CD4-positive, alpha-beta T cell (primary cell): ENCODE measurements around the gene SPATA24. TPM values are rescaled to one million over a fixed set of nuclear protein-coding genes. Genes with fewer than 3 reads are reported as not detected.

ENCODE experiments used
- ATAC-seq: fragments of 200-7000 bp; cut with Tn5 transposase; one replicate; pipeline ENCODE4 v1.10.0; 2022; ENCODE audit warnings: mild to moderate bottlenecking; ENCODE audit not compliant: poor library complexity
- CTCF ChIA-PET: fragments of 350-600 bp; sonication (Branson Sonifier 250); formaldehyde crosslinking; loops from one replicate; lab custom pipeline; 2021; ENCODE audit warnings: antibody characterized with exemption, inconsistent platforms; lab: Charles Lee
- POLR2A ChIA-PET: fragments of 350-600 bp; sonication (Branson Sonifier 250); formaldehyde crosslinking; loops from one replicate; lab custom pipeline; 2021; ENCODE audit warnings: antibody characterized with exemption, inconsistent platforms; lab: Charles Lee
- DNase-seq, 14 experiments: peaks; one replicate each; pipeline ENCODE4 v3.0.0-alpha.2; 2013 to 2020; ENCODE audit warnings: mixed read lengths in 2 of 14
- H3K27ac ChIP-seq, 2 donors: one replicate each; pipeline versions ENCODE4 v1.5.1 to v1.7.0; 2013; ENCODE audit warnings: low read length in 2 of 2, low read depth in 1 of 2, mild to moderate bottlenecking in 1 of 2
- H3K27me3 ChIP-seq, 2 experiments: 1 replicate in 1 of 2; 2 replicates in 1 of 2; pipeline versions ENCODE4 v1.6.1 to v1.7.0; 2013; ENCODE audit warnings: low read length in 2 of 2, control low read depth in 1 of 2, mild to moderate bottlenecking in 1 of 2, moderate library complexity in 1 of 2; ENCODE audit not compliant: insufficient read depth in 2 of 2, control insufficient read depth in 1 of 2
- H3K36me3 ChIP-seq: one replicate; pipeline ENCODE4 v1.6.1; 2013; ENCODE audit warnings: low read length, control low read depth; ENCODE audit not compliant: insufficient read depth
- H3K4me1 ChIP-seq: one replicate; pipeline ENCODE4 v1.6.1; 2013; ENCODE audit warnings: low read length, control low read depth; ENCODE audit not compliant: insufficient read depth
- H3K4me3 ChIP-seq: one replicate; pipeline ENCODE4 v1.5.1; 2013; ENCODE audit warnings: mild to moderate bottlenecking, low read length, moderate library complexity
- H3K9me3 ChIP-seq, 2 experiments: 1 replicate in 1 of 2; 2 replicates in 1 of 2; pipeline versions ENCODE4 v1.6.1 to v1.7.0; 2013; ENCODE audit warnings: low read length in 2 of 2, mild to moderate bottlenecking in 2 of 2, control low read depth in 1 of 2, moderate library complexity in 1 of 2; ENCODE audit not compliant: control insufficient read depth in 1 of 2, insufficient read depth in 1 of 2
- H3K27ac Mint-ChIP-seq: one replicate; pipeline ENCODE4 v1.8.0; 2020; ENCODE audit warnings: mixed read lengths
- H3K27me3 Mint-ChIP-seq: one replicate; pipeline ENCODE4 v1.8.0; 2021; ENCODE audit warnings: mixed read lengths
- H3K36me3 Mint-ChIP-seq: one replicate; pipeline ENCODE4 v1.8.0; 2021; ENCODE audit warnings: low read depth, mixed read lengths
- H3K4me1 Mint-ChIP-seq: one replicate; pipeline ENCODE4 v1.8.0; 2021; ENCODE audit warnings: low read depth, mixed read lengths
- H3K4me3 Mint-ChIP-seq: one replicate; pipeline ENCODE4 v1.8.0; 2020; ENCODE audit warnings: mild to moderate bottlenecking, mixed read lengths
- H3K9me3 Mint-ChIP-seq: one replicate; pipeline ENCODE4 v1.8.0; 2020; ENCODE audit warnings: mixed read lengths
- intact Hi-C, 2 experiments: fragments of 100-400 bp; cut with DNase I in 1 of 2; cut with micrococcal nuclease in 1 of 2; formaldehyde crosslinking; loops; one replicate each; pipeline versions ENCODE4 v1.15.1 to v1.9.0; 2023 to 2025; cut with DNase I, micrococcal nuclease
- total RNA-seq, 174 experiments: library from RNA in 2 of 174; stranded (reverse) in 2 of 174; gene quantifications; one replicate each; pipeline ENCODE4 v1.2.3 and lab custom pipeline; 2021 to 2026
- TF ChIP-seq, protein P1 (sequence below): fragments of 200-600 bp; IDR thresholded peaks from one replicate; pipeline ENCODE4 v1.8.0; 2022; ENCODE audit warnings: antibody characterized with exemption, mild to moderate bottlenecking

Gene SPATA24
- total RNA-seq, 2 experiments from 2014 or later, result 3.0 to 3.9 TPM

DNA sequence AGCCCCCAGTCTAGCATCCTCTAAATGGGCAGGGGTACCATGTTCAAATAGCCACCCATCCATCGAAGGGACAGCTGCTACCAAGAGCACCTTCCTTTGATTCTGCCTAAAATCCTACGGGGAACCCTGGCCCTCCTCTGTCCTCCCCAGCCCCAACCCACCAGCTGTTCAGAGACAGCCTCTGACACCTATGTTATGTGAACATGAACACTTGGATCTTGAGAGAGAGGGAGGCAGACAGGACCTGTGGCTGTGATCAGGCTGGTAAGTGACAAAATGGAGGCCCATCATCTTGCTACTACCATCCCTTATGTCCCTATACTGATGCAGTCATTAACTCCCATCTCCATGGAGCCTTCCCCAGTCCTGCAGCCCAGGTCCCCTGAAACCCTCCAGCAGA is 29.0 kb downstream of the SPATA24 start:
- DNase-seq (no peak), ATAC-seq (no peak)
- CTCF ChIA-PET, result interaction anchor here (0.5 kb wide), 1 partner anchor 177 kb away, joined by 3 read pairs; no protein-coding TSS in a partner anchor

DNA sequence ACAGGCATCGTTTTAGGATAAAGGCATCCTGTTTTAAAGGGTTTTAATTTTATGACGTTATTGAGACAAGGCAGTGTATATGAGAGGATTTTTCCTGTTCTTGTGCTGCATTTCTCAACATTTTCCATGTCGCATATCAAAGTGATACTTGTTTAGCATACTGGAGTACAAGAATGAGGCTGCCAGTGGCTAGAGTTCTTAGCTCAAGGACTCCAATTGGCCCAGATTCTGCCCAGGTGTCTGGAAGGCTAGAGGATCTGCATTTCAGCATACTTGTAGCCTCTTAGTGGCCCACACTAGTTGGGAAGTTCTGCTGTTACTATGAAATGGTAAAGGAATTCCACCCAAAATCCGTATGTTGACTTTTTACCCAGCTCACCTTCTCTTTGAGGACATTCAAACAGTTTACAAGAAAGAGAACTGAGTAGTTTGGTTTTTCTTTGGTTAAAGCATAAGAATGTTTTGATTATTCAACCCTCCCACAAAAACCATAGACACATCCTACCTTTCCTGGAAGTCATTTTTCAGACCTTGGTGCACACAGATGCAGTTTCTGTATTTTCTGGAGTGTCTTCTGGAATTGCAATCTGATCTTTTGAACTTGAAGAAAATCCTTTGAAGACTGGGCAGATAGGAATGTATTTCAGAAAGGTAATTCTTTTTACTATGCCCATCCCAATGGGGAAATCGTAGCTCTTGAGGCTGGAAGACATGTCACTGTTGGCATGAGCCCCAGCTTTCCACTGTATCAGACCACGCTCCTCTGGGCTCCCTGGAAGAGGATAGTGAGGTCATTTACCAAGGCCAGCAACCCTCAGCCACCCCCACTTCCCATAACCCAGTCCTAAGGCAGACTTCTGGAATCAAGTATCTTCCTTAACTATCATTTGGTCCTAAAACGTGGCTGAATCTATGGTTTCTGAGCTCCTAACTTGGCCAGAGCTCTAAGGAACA is 32.1 kb downstream of the SPATA24 start:
- DNase-seq (no peak), ATAC-seq (no peak)
- H3K27me3 Mint-ChIP-seq, result no peaks in the 10 kb centered on the region
- Histone ChIP-seq H3K27me3 (no peaks in the 10 kb centered on the region), H3K4me1 (no peaks in the 10 kb centered on the region), H3K27ac (no peak overlapping the region), H3K4me3 (no peak overlapping the region), H3K36me3 (peaks cover 50% of the 10 kb centered on the region), H3K9me3 (no peaks in the 10 kb centered on the region)
- no peak overlapping the region for H3K4me3 Mint-ChIP-seq
- no peaks in the 10 kb centered on the region for H3K4me1 Mint-ChIP-seq
- ChIA-PET CTCF (interaction anchor here (0.6 kb wide), 1 partner anchor 9 kb away, joined by 3 read pairs; no protein-coding TSS in a partner anchor), POLR2A (interaction anchor here (0.6 to 1.4 kb wide), 3 partner anchors 26 to 39 kb away, joined by 3 to 4 read pairs (median 3); partner anchors contain the start of gene PAIP2)
- intact Hi-C loops, result no loop called here
- H3K36me3 Mint-ChIP-seq, result peaks cover 67% of the 10 kb centered on the region
- no peak overlapping the region for H3K27ac Mint-ChIP-seq
- no peaks in the 10 kb centered on the region for H3K9me3 Mint-ChIP-seq
- TF ChIP-seq, protein P1, sequence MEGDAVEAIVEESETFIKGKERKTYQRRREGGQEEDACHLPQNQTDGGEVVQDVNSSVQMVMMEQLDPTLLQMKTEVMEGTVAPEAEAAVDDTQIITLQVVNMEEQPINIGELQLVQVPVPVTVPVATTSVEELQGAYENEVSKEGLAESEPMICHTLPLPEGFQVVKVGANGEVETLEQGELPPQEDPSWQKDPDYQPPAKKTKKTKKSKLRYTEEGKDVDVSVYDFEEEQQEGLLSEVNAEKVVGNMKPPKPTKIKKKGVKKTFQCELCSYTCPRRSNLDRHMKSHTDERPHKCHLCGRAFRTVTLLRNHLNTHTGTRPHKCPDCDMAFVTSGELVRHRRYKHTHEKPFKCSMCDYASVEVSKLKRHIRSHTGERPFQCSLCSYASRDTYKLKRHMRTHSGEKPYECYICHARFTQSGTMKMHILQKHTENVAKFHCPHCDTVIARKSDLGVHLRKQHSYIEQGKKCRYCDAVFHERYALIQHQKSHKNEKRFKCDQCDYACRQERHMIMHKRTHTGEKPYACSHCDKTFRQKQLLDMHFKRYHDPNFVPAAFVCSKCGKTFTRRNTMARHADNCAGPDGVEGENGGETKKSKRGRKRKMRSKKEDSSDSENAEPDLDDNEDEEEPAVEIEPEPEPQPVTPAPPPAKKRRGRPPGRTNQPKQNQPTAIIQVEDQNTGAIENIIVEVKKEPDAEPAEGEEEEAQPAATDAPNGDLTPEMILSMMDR, result no peak

More for the DNA sequence above, 29.0 kb downstream of the SPATA24 start:
- Histone ChIP-seq H3K4me3 (no peak overlapping the region), H3K36me3 (peaks cover 26% of the 10 kb centered on the region), H3K9me3 (peaks cover 0 to 5% of the 10 kb centered on the region in 2 experiments), H3K4me1 (no peaks in the 10 kb centered on the region), H3K27ac (no peak overlapping the region), H3K27me3 (no peaks in the 10 kb centered on the region)
- H3K4me3 Mint-ChIP-seq, result no peak overlapping the region
- intact Hi-C loops, result no loop called here
- POLR2A ChIA-PET, result interaction anchor here (0.6 to 1.6 kb wide), 2 partner anchors 23 to 33 kb away, joined by 4 to 6 read pairs; partner anchors contain the start of gene PAIP2
- H3K27me3 Mint-ChIP-seq, result no peaks in the 10 kb centered on the region
- H3K36me3 Mint-ChIP-seq, result peaks cover 38% of the 10 kb centered on the region
- no peaks in the 10 kb centered on the region for H3K9me3 Mint-ChIP-seq
- no peaks in the 10 kb centered on the region for H3K4me1 Mint-ChIP-seq
- H3K27ac Mint-ChIP-seq, result no peak overlapping the region
- TF ChIP-seq, protein P1, result no peak

DNA sequence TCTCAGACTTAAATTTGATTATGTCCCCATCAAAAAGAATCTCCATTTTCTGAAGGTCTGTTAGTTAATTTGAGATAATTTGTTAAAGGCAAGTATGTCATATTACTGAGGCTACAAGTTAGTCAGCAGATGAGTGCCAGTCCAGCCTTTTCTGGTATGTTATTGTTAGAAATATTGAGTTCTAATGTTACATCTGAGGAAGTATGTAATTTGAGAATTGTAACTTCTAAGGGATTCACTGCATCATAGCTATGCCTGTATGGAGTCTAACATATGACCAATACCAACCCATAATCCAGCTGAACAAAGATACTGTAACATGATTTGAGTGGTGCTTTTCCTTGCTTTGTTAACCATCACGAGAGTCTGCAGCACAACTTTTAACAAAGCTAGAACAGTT is 34.7 kb downstream of the SPATA24 start:
- Histone ChIP-seq H3K4me3 (no peak overlapping the region), H3K27ac (no peak overlapping the region), H3K9me3 (no peaks in the 10 kb centered on the region), H3K27me3 (no peaks in the 10 kb centered on the region), H3K36me3 (peaks cover 75% of the 10 kb centered on the region), H3K4me1 (no peaks in the 10 kb centered on the region)
- TF ChIP-seq, protein P1, result no peak
- CTCF ChIA-PET, result no interaction called here
- Mint-ChIP-seq H3K9me3 (no peaks in the 10 kb centered on the region), H3K27me3 (no peaks in the 10 kb centered on the region), H3K4me3 (no peak overlapping the region), H3K27ac (no peak overlapping the region), H3K36me3 (peaks cover 81% of the 10 kb centered on the region), H3K4me1 (no peaks in the 10 kb centered on the region)
- DNase-seq (no peak), ATAC-seq (no peak)
- intact Hi-C loops, result no loop called here
- POLR2A ChIA-PET, result interaction anchor here (1.2 kb wide), 1 partner anchor 27 kb away, joined by 3 read pairs; no protein-coding TSS in a partner anchor
